NCI-H2081 treated with DMSO at 0.1 percent for 48 hours (cell line): ENCODE data around the gene LIN7A.
"Not testable (repeated sequence)": the region's sequence is repeated elsewhere in the genome, so short reads cannot be mapped to it uniquely, and the experiment has no call there.

Experiments used
- DNase-seq: peaks from one replicate; lab custom pipeline; 2025; lab: John Stamatoyannopoulos, UW

Gene LIN7A

GRCh38 chr12:80920006-80920405 is 17.7 kb downstream of the LIN7A start:
- DNase-seq: no peak

- DNase-seq: no peak
Measured at GRCh38 chr12:80917651-80918050, 20.1 kb downstream of the LIN7A start.

GRCh38 chr12:80912901-80913770 is 24.6 kb downstream of the LIN7A start:
- DNase-seq: no peak

GRCh38 chr12:80909370-80909769 is 28.4 kb downstream of the LIN7A start:
- DNase-seq: no peak

GRCh38 chr12:80902711-80903110 is 35.0 kb downstream of the LIN7A start:
- no peak for DNase-seq

GRCh38 chr12:80901661-80902060 is 36.1 kb downstream of the LIN7A start:
- no peak for DNase-seq

GRCh38 chr12:80895240-80895639 is 42.5 kb downstream of the LIN7A start:
- no peak for DNase-seq

- DNase-seq: no peak
Measured at GRCh38 chr12:80894179-80894578, 43.6 kb downstream of the LIN7A start.

GRCh38 chr12:80892597-80893445 is 44.9 kb downstream of the LIN7A start:
- DNase-seq: no peak

GRCh38 chr12:80884651-80885050 is 53.1 kb downstream of the LIN7A start:
- no peak for DNase-seq

- DNase-seq: no peak
Measured at GRCh38 chr12:80881106-80881505, 56.6 kb downstream of the LIN7A start.

GRCh38 chr12:80878452-80878851 is 59.3 kb downstream of the LIN7A start:
- DNase-seq: not testable (repeated sequence)

GRCh38 chr12:80877721-80878265 is 59.9 kb downstream of the LIN7A start:
- peak; percentile 29 for DNase-seq

- no peak for DNase-seq
Measured at GRCh38 chr12:80872053-80872452, 65.7 kb downstream of the LIN7A start.

GRCh38 chr12:80869264-80869663 is 68.5 kb downstream of the LIN7A start:
- DNase-seq: no peak

- no peak for DNase-seq
Measured at GRCh38 chr12:80868576-80868975, 69.2 kb downstream of the LIN7A start.

GRCh38 chr12:80867941-80868340 is 69.8 kb downstream of the LIN7A start:
- DNase-seq: no peak

GRCh38 chr12:80864046-80864735 is 73.5 kb downstream of the LIN7A start:
- DNase-seq: no peak

GRCh38 chr12:80862531-80862930 is 75.2 kb downstream of the LIN7A start:
- no peak for DNase-seq

- DNase-seq: no peak
Measured at GRCh38 chr12:80861641-80862378, 75.9 kb downstream of the LIN7A start.

GRCh38 chr12:80860928-80861327 is 76.8 kb downstream of the LIN7A start:
- DNase-seq: no peak
